ENCODE data around the gene SHB.

Gene SHB

GRCh38 chr9:37961351-37961750 is 107.7 kb downstream of the SHB start:
- Mint-ChIP-seq H3K9me3 (no peaks in the 10 kb centered on the region), H3K27me3 (no peaks in the 10 kb centered on the region), H3K36me3 (no peaks in the 10 kb centered on the region), H3K4me3 (no peak overlapping the region), H3K4me1 (no peaks in the 10 kb centered on the region), H3K27ac (no peak overlapping the region)
- ATAC-seq (ENCODE audit: low read depth) = no peak
- no peak for DNase-seq (ENCODE audit: low spot score in 2 of 2)

- H3K9me3 Mint-ChIP-seq = no peaks in the 10 kb centered on the region
- no peaks in the 10 kb centered on the region for H3K27me3 Mint-ChIP-seq
- ATAC-seq (ENCODE audit: low read depth) (no peak), DNase-seq (ENCODE audit: low spot score in 2 of 2) (no peak)
- H3K4me3 Mint-ChIP-seq = no peak overlapping the region
- H3K4me1 Mint-ChIP-seq = no peaks in the 10 kb centered on the region
- no peak overlapping the region for H3K27ac Mint-ChIP-seq
- no peaks in the 10 kb centered on the region for H3K36me3 Mint-ChIP-seq
Observed at GRCh38 chr9:37960631-37961030, 108.4 kb downstream of the SHB start.

GRCh38 chr9:37959976-37960375 is 109.1 kb downstream of the SHB start:
- ATAC-seq (ENCODE audit: low read depth) (no peak), DNase-seq (ENCODE audit: low spot score in 2 of 2) (no peak)
- Mint-ChIP-seq H3K9me3 (no peaks in the 10 kb centered on the region), H3K27me3 (no peaks in the 10 kb centered on the region), H3K4me1 (no peaks in the 10 kb centered on the region), H3K27ac (no peak overlapping the region), H3K36me3 (no peaks in the 10 kb centered on the region), H3K4me3 (no peak overlapping the region)

- no peak for ATAC-seq (ENCODE audit: low read depth)
- Mint-ChIP-seq H3K27ac (no peak overlapping the region), H3K4me3 (no peak overlapping the region), H3K9me3 (no peaks in the 10 kb centered on the region), H3K27me3 (no peaks in the 10 kb centered on the region), H3K4me1 (peaks cover 7% of the 10 kb centered on the region), H3K36me3 (no peaks in the 10 kb centered on the region)
- DNase-seq (ENCODE audit: low spot score in 2 of 2) = no peak
Observed at GRCh38 chr9:37958154-37958553, 110.9 kb downstream of the SHB start.

- H3K4me1 Mint-ChIP-seq = peaks cover 11% of the 10 kb centered on the region
- H3K27ac Mint-ChIP-seq = no peak overlapping the region
- no peak for DNase-seq (ENCODE audit: low spot score in 2 of 2)
- H3K27me3 Mint-ChIP-seq = peaks cover 4% of the 10 kb centered on the region
- H3K9me3 Mint-ChIP-seq = no peaks in the 10 kb centered on the region
- H3K4me3 Mint-ChIP-seq = no peak overlapping the region
- H3K36me3 Mint-ChIP-seq = no peaks in the 10 kb centered on the region
- ATAC-seq (ENCODE audit: low read depth) = no peak
Observed at GRCh38 chr9:37957664-37957953, 111.4 kb downstream of the SHB start.

GRCh38 chr9:37956904-37957663 is 111.9 kb downstream of the SHB start:
- peaks cover 8% of the 10 kb centered on the region for H3K27me3 Mint-ChIP-seq
- H3K36me3 Mint-ChIP-seq = peaks cover under 1% of the 10 kb centered on the region
- no peak overlapping the region for H3K27ac Mint-ChIP-seq
- ATAC-seq (ENCODE audit: low read depth) (no peak), DNase-seq (ENCODE audit: low spot score in 2 of 2) (no peak)
- no peaks in the 10 kb centered on the region for H3K9me3 Mint-ChIP-seq
- peaks cover 11% of the 10 kb centered on the region for H3K4me1 Mint-ChIP-seq
- no peak overlapping the region for H3K4me3 Mint-ChIP-seq

GRCh38 chr9:37956423-37956820 is 112.6 kb downstream of the SHB start:
- Mint-ChIP-seq H3K36me3 (peaks cover 2% of the 10 kb centered on the region), H3K4me3 (no peak overlapping the region), H3K27ac (no peak overlapping the region), H3K4me1 (peaks cover 11% of the 10 kb centered on the region), H3K27me3 (peaks cover 11% of the 10 kb centered on the region), H3K9me3 (peaks cover 1% of the 10 kb centered on the region)
- ATAC-seq (ENCODE audit: low read depth) = no peak
- no peak for DNase-seq (ENCODE audit: low spot score in 2 of 2)

- peaks cover 4% of the 10 kb centered on the region for H3K36me3 Mint-ChIP-seq
- H3K9me3 Mint-ChIP-seq = peaks cover 1% of the 10 kb centered on the region
- ATAC-seq (ENCODE audit: low read depth) = no peak
- peaks cover 11% of the 10 kb centered on the region for H3K27me3 Mint-ChIP-seq
- no peak for DNase-seq (ENCODE audit: low spot score in 2 of 2)
- H3K4me1 Mint-ChIP-seq = peaks cover 11% of the 10 kb centered on the region
- H3K27ac Mint-ChIP-seq = no peak overlapping the region
- H3K4me3 Mint-ChIP-seq = no peak overlapping the region
Observed at GRCh38 chr9:37955781-37956422, 113.1 kb downstream of the SHB start.

GRCh38 chr9:37954581-37954981 is 114.4 kb downstream of the SHB start:
- Mint-ChIP-seq H3K4me3 (no peak overlapping the region), H3K4me1 (peaks cover 11% of the 10 kb centered on the region), H3K9me3 (peaks cover 1% of the 10 kb centered on the region), H3K27me3 (peaks cover 11% of the 10 kb centered on the region), H3K27ac (no peak overlapping the region), H3K36me3 (peaks cover 5% of the 10 kb centered on the region)
- DNase-seq (ENCODE audit: low spot score in 2 of 2) (no peak), ATAC-seq (ENCODE audit: low read depth) (no peak)

GRCh38 chr9:37953775-37954437 is 115.1 kb downstream of the SHB start:
- Mint-ChIP-seq H3K27me3 (peaks cover 11% of the 10 kb centered on the region), H3K27ac (peak overlapping the region; percentile 54), H3K4me1 (peaks cover 11% of the 10 kb centered on the region), H3K36me3 (peaks cover 5% of the 10 kb centered on the region), H3K9me3 (peaks cover 1% of the 10 kb centered on the region), H3K4me3 (no peak overlapping the region)
- ATAC-seq (ENCODE audit: low read depth) (peak; percentile 24), DNase-seq (ENCODE audit: low spot score in 2 of 2) (no peak)

- H3K9me3 Mint-ChIP-seq = peaks cover 1% of the 10 kb centered on the region
- H3K4me1 Mint-ChIP-seq = peaks cover 11% of the 10 kb centered on the region
- no peak for ATAC-seq (ENCODE audit: low read depth)
- DNase-seq (ENCODE audit: low spot score in 2 of 2) = no peak
- H3K36me3 Mint-ChIP-seq = peaks cover 5% of the 10 kb centered on the region
- H3K27me3 Mint-ChIP-seq = peaks cover 11% of the 10 kb centered on the region
- H3K4me3 Mint-ChIP-seq = no peak overlapping the region
- peak overlapping the region; percentile 54 for H3K27ac Mint-ChIP-seq
Observed at GRCh38 chr9:37953206-37953774, 115.7 kb downstream of the SHB start.

- no peak overlapping the region for H3K27ac Mint-ChIP-seq
- H3K36me3 Mint-ChIP-seq = peaks cover 5% of the 10 kb centered on the region
- H3K4me1 Mint-ChIP-seq = peaks cover 11% of the 10 kb centered on the region
- peaks cover 11% of the 10 kb centered on the region for H3K27me3 Mint-ChIP-seq
- no peak for ATAC-seq (ENCODE audit: low read depth)
- no peak overlapping the region for H3K4me3 Mint-ChIP-seq
- no peak for DNase-seq (ENCODE audit: low spot score in 2 of 2)
- peaks cover 1% of the 10 kb centered on the region for H3K9me3 Mint-ChIP-seq
Observed at GRCh38 chr9:37952731-37953130, 116.3 kb downstream of the SHB start.

GRCh38 chr9:37951671-37952449 is 117.2 kb downstream of the SHB start:
- H3K4me1 Mint-ChIP-seq = peaks cover 11% of the 10 kb centered on the region
- peaks cover 5% of the 10 kb centered on the region for H3K36me3 Mint-ChIP-seq
- peaks cover 1% of the 10 kb centered on the region for H3K9me3 Mint-ChIP-seq
- no peak overlapping the region for H3K4me3 Mint-ChIP-seq
- no peak for DNase-seq (ENCODE audit: low spot score in 2 of 2)
- H3K27me3 Mint-ChIP-seq = peaks cover 11% of the 10 kb centered on the region
- ATAC-seq (ENCODE audit: low read depth) = no peak
- H3K27ac Mint-ChIP-seq = no peak overlapping the region

- Mint-ChIP-seq H3K27me3 (peaks cover 11% of the 10 kb centered on the region), H3K9me3 (peaks cover 1% of the 10 kb centered on the region), H3K27ac (no peak overlapping the region), H3K36me3 (peaks cover 5% of the 10 kb centered on the region), H3K4me1 (peaks cover 11% of the 10 kb centered on the region), H3K4me3 (no peak overlapping the region)
- DNase-seq (ENCODE audit: low spot score in 2 of 2) (no peak), ATAC-seq (ENCODE audit: low read depth) (no peak)
Observed at GRCh38 chr9:37950561-37950960, 118.5 kb downstream of the SHB start.
